ENCODE measurements around the gene DCAF8L2.

DNA sequence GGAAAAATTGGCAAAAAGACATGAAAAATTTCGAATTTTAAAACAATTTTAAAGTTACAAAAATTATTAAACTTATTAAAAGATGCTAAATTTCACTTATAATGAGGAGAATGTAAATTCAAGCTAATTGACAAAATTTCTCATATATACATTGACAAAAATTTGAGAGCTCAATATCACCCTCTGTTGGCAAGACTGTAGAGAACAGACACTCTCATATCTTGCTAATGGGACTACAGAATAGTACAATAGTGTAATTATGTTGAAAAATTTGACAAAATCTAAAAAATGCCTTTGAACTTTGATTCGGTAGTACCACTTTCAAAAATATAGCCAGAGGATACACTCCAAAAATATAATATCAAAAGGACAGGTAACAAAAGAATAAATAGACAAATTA lies 29.8 kb downstream of the DCAF8L2 start:
- TF ChIP-seq CTCF (conservative IDR thresholded peaks at IDR 0.05 in 1 of 2, IDR thresholded peaks at IDR 0.05 in 1 of 2; ENCODE audit: extremely low read depth in 1 of 2, insufficient read depth in 1 of 2, low read depth in 1 of 2, low read length in 2 of 2) (peak; percentile 59 to 63), EZH2 (IDR thresholded peaks at IDR 0.05; ENCODE audit: borderline replicate concordance, low read length) (no peak)

Measured in mammary epithelial cell (primary cell).